ENCODE measurements around the gene KRTAP10-11. TPM values are rescaled to one million over a fixed set of nuclear protein-coding genes. Genes with fewer than 3 reads are reported as not detected.

KRTAP10-11 gene
- not detected in 2 replicates for total RNA-seq

GRCh38 chr21:44646366-44647221 is at the start of gene KRTAP10-11:
Gene KRTAP10-11, plus strand, starts transcription at chr21:44646414. Its CDS starts 45 bp downstream, at chr21:44646459.

GRCh38 chr21:44600118-44600978 is 45.9 kb upstream of the KRTAP10-11 start, which contains the start of gene KRTAP10-7:
Gene KRTAP10-7, plus strand, starts transcription at chr21:44600597. Its CDS starts 25 bp downstream, at chr21:44600622.

GRCh38 chr21:44612029-44612486 is 34.2 kb upstream of the KRTAP10-11 start, which contains the start of gene KRTAP10-8:
Gene KRTAP10-8, plus strand, starts transcription at chr21:44612079. Its CDS starts 22 bp downstream, at chr21:44612101.

GRCh38 chr21:44626673-44627143 is 19.5 kb upstream of the KRTAP10-11 start, which contains the start of gene KRTAP10-9:
Gene KRTAP10-9, plus strand, starts transcription at chr21:44627093. Its CDS starts 79 bp downstream, at chr21:44627172.

GRCh38 chr21:44637018-44637850 is 9.0 kb upstream of the KRTAP10-11 start, which contains the start of gene KRTAP10-10:
Gene KRTAP10-10, plus strand, starts transcription at chr21:44637356. Its CDS starts 62 bp downstream, at chr21:44637418.

GRCh38 chr21:44654576-44655175 is 8.5 kb downstream of the KRTAP10-11 start, which contains the start of gene KRTAP12-4:
Gene KRTAP12-4, minus strand, starts transcription at chr21:44654659. Its CDS starts 45 bp downstream, at chr21:44654614.

GRCh38 chr21:44657635-44658540 is 11.7 kb downstream of the KRTAP10-11 start, which contains the start of gene KRTAP12-3:
Gene KRTAP12-3, plus strand, starts transcription at chr21:44657932. Its CDS starts 48 bp downstream, at chr21:44657980.

GRCh38 chr21:44666401-44667320 is 20.4 kb downstream of the KRTAP10-11 start, which contains the start of gene KRTAP12-2:
Gene KRTAP12-2, minus strand, starts transcription at chr21:44666927. Its CDS starts 41 bp downstream, at chr21:44666886.

GRCh38 chr21:44681861-44682579 is 35.8 kb downstream of the KRTAP10-11 start, which contains the start of gene KRTAP12-1:
Gene KRTAP12-1, minus strand, starts transcription at chr21:44682163. Its CDS starts 40 bp downstream, at chr21:44682123.

Other genes with a start within 250 kb of the KRTAP10-11 start
- gene LRRC3, start 190.9 kb upstream of the KRTAP10-11 start, total RNA-seq: 0.44 and 0.66 TPM in 2 replicates
- not detected in 2 replicates for gene KRTAP10-1, start 106.2 kb upstream of the KRTAP10-11 start, total RNA-seq
- gene KRTAP10-2, start 94.9 kb upstream of the KRTAP10-11 start, total RNA-seq: not detected in 2 replicates
- gene KRTAP10-3, start 87.6 kb upstream of the KRTAP10-11 start, total RNA-seq: not detected in 2 replicates
- gene KRTAP10-4, start 72.7 kb upstream of the KRTAP10-11 start, total RNA-seq: not detected in 2 replicates
- not detected in 2 replicates for gene KRTAP10-5, start 65.8 kb upstream of the KRTAP10-11 start, total RNA-seq
- not detected in 2 replicates for gene KRTAP10-6, start 53.9 kb upstream of the KRTAP10-11 start, total RNA-seq
- gene KRTAP10-7, start 45.8 kb upstream of the KRTAP10-11 start, total RNA-seq: not detected in 2 replicates
- not detected in 2 replicates for gene KRTAP10-8, start 34.3 kb upstream of the KRTAP10-11 start, total RNA-seq
- not detected in 2 replicates for gene KRTAP10-9, start 19.3 kb upstream of the KRTAP10-11 start, total RNA-seq
- gene KRTAP10-10, start 9.1 kb upstream of the KRTAP10-11 start, total RNA-seq: not detected in 2 replicates
- not detected in 2 replicates for gene KRTAP12-4, start 8.2 kb downstream of the KRTAP10-11 start, total RNA-seq
- not detected in 2 replicates for gene KRTAP12-3, start 11.5 kb downstream of the KRTAP10-11 start, total RNA-seq
- gene KRTAP12-2, start 20.5 kb downstream of the KRTAP10-11 start, total RNA-seq: not detected in 2 replicates
- not detected in 2 replicates for gene KRTAP12-1, start 35.7 kb downstream of the KRTAP10-11 start, total RNA-seq
- gene KRTAP10-12, start 50.8 kb downstream of the KRTAP10-11 start, total RNA-seq: not detected in 2 replicates
- not detected in 2 replicates for gene TSPEAR, start 65.2 kb downstream of the KRTAP10-11 start, total RNA-seq
- gene UBE2G2, start 155.4 kb downstream of the KRTAP10-11 start, total RNA-seq: 58.6 and 98.6 TPM in 2 replicates
- 92.6 and 145 TPM in 2 replicates for gene SUMO3, start 171.6 kb downstream of the KRTAP10-11 start, total RNA-seq
- gene PTTG1IP, start 227.3 kb downstream of the KRTAP10-11 start, total RNA-seq: 253 and 305 TPM in 2 replicates